NCI-H2227 (cell line): ENCODE results near the gene CHRNA4.
"Not testable (repeated sequence)": the region's sequence is repeated elsewhere in the genome, so short reads cannot be mapped to it uniquely, and the experiment has no call there.

Experiments
- DNase-seq: peaks from one replicate; lab custom pipeline; 2025; ENCODE audit not compliant: unreplicated experiment; lab: John Stamatoyannopoulos, UW

Gene CHRNA4

DNA sequence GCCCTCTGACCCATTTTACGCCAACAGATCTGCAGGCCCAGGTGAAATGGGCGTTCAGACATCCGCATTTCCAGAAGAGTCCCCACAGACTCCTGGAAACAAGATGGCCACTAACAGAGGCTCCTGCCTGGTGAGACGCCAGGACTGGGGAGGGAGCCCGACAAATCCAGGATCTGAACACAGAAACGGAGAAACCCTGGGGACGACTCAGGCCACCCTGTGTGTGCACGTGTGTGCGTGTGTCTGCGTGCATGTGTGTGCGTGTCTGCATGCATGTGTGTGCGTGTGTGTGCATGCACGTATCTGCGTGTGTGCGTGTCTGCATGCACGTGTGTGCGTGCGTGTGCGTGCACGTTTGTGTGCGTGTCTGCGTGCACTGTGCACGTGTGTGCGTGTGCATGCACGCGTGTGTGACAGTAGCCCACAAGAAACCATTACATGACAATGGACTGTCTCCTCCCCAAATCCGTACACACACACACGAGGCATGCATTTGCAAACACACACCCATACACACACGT lies 24.9 kb downstream of the CHRNA4 start:
- DNase-seq: no peak

GRCh38 chr20:63335711-63336110 lies 25.4 kb downstream of the CHRNA4 start:
- DNase-seq: no peak

DNA sequence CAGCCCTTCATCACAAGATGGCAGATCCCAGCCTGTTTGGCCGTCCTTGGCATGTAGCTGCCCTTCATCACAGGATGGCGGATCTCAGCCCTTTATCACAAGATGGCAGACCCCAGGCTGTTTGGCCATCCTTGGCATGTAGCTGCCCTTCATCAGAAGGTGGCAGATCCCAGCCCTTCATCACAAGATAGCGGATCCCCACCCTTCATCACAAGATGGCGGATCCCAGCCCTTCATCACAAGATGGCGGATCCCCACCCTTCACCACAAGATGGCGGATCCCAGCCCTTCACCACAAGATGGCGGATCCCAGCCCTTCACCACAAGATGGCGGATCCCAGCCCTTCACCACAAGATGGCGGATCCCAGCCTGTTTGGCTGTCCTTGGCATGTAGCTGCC lies 26.1 kb downstream of the CHRNA4 start:
- not testable (repeated sequence) for DNase-seq

DNA sequence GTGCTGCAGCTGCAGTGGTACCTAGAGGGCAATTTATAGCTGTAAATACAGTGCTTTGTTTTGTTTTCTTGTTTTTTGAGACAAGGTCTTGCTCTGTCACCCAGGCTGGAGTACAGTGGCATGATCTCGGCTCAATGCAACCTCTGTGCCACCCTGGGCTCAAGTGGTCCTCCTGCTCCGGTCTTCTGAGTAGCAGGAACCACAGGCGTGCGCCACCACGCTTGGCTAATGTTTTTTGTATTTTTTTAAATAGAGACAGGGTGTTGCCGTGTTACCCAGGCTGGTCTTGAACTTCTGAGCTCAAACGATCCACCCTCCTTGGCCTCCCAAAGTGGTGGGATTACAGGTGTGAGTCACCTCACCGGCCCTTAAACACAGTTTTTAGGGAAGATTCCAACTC lies 26.8 kb downstream of the CHRNA4 start:
- DNase-seq: no peak

DNA sequence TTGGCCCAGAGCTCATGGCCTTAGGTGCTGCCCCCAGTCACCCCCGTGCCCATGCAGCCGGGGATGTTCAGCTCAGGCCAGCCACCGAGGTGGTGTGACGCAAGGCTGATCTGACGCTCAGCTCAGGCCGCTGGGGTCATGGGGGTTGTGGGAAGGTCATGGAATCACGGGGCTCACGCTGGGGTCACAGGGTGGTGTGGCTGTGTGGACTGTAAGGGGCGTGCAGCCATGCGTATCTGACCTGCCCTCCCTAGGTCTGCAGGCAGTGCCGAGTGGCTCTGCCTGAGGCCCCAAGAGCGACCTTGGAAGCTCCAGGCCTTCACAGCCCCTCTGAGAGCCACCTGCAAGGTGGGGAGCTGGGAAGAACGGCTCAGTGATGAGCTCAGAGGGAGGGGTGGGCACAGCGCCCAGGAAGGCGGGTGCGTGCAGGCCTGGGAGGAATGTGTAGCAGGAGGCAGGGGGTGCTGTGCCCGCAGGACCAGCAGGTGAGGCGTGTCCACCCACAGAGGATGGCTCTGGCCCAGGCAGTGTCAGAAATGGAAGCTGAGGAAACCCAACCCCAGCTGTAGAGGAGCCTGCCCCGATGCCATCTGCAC lies 27.8 kb downstream of the CHRNA4 start:
- DNase-seq: no peak

DNA sequence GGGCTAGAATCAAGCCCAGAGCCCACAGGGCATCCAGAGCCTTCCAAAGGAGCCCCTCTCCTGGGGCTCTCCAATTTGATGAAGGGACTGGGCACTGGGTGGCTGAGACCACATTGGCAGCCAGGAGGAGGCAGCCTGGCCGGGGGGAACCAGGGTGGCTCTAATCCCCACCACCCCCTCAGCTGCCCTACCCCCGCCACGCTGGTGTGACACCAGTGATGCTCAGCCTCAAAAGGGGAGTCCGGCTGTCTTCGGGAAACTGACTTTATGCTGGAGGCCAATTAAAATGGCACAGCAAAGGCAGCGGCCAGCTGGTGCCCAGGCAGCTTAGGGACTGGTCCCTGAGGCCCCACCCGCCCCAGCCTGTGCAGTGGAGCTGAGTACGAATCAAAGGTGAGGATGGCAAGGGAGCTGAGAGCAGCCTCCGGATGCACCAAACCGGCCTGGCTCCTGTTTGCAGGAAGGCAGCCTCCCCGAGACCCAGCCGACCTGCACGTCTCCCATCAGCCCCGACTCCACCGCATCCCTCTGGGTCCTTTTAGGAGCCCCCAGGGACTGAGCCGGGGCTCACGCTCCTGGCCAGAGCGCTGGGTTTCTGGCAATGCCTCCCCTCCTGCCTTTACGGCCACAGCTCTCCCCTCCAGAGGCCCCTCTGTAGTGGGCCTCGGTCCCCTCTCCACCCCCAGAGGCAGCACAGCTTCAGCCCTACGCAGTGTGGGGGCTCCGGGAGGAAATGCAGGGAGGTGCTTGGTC lies 28.5 kb downstream of the CHRNA4 start:
- DNase-seq: no peak

DNA sequence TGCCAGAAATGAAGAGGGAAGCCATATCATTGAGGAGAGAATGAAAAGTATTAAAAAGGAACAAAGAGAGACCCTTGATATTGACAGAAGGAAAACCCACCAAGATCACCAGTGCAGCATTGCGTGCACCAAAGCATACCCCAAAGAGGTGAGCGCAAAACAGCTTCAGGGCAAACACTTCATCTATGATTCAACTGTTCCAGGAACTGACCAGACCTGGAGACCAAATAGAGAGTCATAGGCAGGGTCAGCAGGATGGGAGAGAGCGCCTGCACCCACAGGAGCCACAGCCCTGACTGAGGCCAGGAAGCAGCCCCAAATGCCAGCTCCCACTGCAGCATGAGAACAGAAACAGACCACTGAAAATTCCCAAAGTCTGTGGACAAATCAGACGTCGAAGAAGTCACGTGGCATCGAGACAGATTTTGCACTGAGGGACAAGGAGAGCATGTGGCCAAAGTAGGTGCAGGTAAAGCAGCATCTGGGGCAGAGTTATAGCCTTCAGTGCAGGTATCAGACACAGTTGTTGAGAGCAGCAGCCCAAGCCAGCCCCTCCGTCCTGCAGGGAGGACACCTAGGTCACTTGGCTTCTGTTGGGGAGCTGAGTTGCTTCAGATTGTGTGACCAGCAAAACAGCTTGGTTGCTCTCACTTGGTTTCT lies 29.3 kb downstream of the CHRNA4 start:
- DNase-seq: no peak

DNA sequence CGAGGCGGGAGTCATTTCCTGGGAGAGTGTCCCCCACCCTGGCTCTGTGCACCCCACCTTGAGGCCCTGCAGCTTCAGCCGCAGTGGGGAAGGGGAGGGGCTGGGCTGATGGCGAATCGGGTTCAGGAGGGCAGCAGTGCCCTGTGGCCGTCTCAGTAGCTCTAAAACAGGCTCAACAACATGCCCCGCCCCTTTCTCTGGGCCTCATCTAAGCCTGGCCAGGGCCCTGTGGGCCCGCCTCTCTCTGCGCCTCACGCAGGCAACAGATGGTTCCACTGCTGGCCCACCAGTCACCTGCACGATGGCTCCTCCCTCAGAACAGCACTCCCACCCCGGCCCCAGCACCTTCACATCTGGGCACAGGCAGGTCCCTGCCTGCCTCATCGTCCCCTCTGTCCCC lies 30.2 kb downstream of the CHRNA4 start:
- DNase-seq: no peak

DNA sequence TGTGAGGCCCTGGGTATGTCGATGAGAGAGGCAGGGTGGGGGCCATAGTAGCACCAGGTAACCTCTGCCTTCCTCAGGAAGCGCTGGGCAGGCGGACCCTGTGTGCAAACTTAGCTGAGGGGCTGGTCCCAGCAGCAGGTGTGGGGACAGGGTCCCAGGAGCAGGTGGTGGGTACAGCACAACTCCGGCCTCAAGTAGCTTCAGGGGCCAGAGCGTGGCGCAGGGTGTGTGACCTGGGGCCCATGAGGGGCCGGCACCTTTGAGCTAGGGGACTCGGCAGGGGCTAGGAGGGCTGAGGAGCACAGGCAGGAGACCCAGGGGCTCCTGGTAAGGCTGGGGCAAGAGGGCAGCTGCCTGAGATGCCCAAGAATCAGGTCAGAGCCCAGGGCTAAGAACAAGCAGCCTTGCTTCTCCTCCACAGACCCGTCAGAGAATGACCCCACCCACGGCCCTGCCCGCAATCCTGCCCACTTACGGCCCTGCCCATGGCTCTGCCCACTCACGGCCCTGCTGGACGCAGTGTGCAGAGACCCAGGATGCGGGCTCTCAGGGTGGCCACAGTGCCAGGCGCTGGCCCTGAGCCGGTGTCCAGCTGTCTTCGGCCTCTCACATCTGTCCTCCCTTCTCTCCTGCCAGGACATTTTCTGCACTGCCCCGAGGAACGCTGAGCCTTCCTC lies 30.9 kb downstream of the CHRNA4 start:
- DNase-seq: no peak

GRCh38 chr20:63329331-63330083 lies 31.6 kb downstream of the CHRNA4 start:
- DNase-seq: no peak

- DNase-seq: no peak
Observed at GRCh38 chr20:63328718-63329275, 32.4 kb downstream of the CHRNA4 start.

GRCh38 chr20:63328026-63328700 lies 33.0 kb downstream of the CHRNA4 start:
- DNase-seq: no peak

DNA sequence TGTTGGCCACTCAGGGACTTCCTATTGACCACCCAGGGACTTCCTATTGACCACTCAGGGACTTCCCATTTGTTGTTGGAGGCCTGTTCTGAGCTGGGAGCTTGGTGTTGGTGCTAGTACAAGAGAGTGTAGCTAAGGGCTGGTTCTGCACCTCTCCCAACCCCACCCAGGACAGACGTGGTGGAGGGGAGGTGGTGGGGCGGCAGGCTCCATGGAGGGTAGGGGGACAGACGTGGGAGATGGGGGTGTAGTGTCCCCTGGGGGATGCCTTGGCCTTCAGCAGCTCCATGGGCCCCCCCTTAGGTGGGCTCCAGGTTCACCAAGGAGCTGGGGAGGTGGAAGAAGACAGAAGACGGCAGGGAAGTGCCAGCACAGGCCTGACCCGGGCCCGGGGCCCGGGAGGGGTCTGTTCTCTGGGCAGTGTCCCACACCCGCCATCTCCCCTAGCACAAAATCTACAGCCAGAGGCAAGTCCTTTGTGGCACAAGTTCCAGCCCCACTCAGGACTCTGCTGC lies 33.9 kb downstream of the CHRNA4 start:
- DNase-seq: no peak

GRCh38 chr20:63326314-63327230 lies 34.6 kb downstream of the CHRNA4 start:
- no peak for DNase-seq

GRCh38 chr20:63325554-63326313 lies 35.4 kb downstream of the CHRNA4 start:
- no peak for DNase-seq

- DNase-seq: no peak
Observed at GRCh38 chr20:63325021-63325471, 36.1 kb downstream of the CHRNA4 start.

GRCh38 chr20:63323357-63323981 lies 37.7 kb downstream of the CHRNA4 start:
- DNase-seq: no peak

DNA sequence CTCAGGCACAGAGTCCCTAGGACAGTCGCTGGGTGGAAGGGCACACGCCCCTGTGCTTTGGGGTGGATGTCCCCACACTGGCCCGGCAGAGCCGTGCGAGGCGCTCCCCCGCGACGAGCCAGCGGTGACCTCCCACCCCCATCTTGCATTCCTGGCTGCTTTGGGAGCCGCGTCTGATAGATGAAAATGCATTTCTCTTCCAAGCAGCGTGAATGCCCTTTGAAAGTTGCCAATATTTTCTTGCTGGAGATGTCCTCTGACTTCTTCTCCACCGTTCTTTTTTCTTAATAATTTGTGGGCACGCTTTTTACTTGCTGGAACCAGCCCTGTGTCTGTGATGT lies 38.2 kb downstream of the CHRNA4 start:
- no peak for DNase-seq
